ENCODE data around the gene RGS16. TPM values are rescaled to one million over a fixed set of nuclear protein-coding genes. Genes with fewer than 3 reads are reported as not detected.

Gene RGS16
- polyA plus RNA-seq, 1 of the 3 experiments (the other 2 are of a cell fraction), result 0.79 TPM

- DNase-seq, result no peak
Observed at GRCh38 chr1:182584746-182585145, 19.4 kb downstream of the RGS16 start.

More at GRCh38 chr1:182584746-182585145, 19.4 kb downstream of the RGS16 start:
- Histone ChIP-seq H3K27me3 (ENCODE audit: insufficient read depth) (no peaks in the 10 kb centered on the region; the same call in 1 of the 2 replicates), H2AFZ (ENCODE audit: low read depth) (no peak overlapping the region), H3K36me3 (replicated peaks in 1 of 2; ENCODE audit: control insufficient read depth in 1 of 2, insufficient read depth in 2 of 2, low read length in 1 of 2) (no peaks in the 10 kb centered on the region), H4K20me1 (ENCODE audit: insufficient read depth) (no peaks in the 10 kb centered on the region), H3K79me2 (ENCODE audit: insufficient read depth) (no peaks in the 10 kb centered on the region), H3K9ac (no peak overlapping the region), H3F3A (replicated peaks; ENCODE audit: insufficient read depth) (no peaks in the 10 kb centered on the region), H3K4me2 (no peak overlapping the region), H3K4me1 (ENCODE audit: control insufficient read depth in 1 of 2, insufficient read depth in 2 of 2, low read depth in 1 of 2, low read length in 1 of 2) (no peaks in the 10 kb centered on the region), H3K9me3 (no peaks in the 10 kb centered on the region), H3K4me3 (ENCODE audit: low read depth in 2 of 2, low read length in 1 of 2) (no peak overlapping the region), H3K9me2 (no peaks in the 10 kb centered on the region), H3K27ac (ENCODE audit: low read depth in 2 of 2, low read length in 1 of 2) (no peak overlapping the region)
- POLR2A ChIA-PET, result no interaction called here
- TF ChIP-seq RAD21 (IDR thresholded peaks at IDR 0.05; ENCODE audit: low read length) (no peak), NFIC (IDR thresholded peaks at IDR 0.05; ENCODE audit: borderline replicate concordance) (no peak), MEF2A (IDR thresholded peaks at IDR 0.05; ENCODE audit: borderline replicate concordance, low read depth) (no peak), GABPA (IDR thresholded peaks at IDR 0.05; ENCODE audit: low read depth) (no peak), SIN3A (IDR thresholded peaks at IDR 0.05; ENCODE audit: borderline replicate concordance, low read depth, low read length) (no peak), REST (IDR thresholded peaks at IDR 0.05; ENCODE audit: low read depth, low read length) (no peak), EZH2phosphoT487 (IDR thresholded peaks at IDR 0.05; ENCODE audit: borderline replicate concordance, low read depth) (no peak), GATA2 (CRISPR knock-in tag; IDR thresholded peaks at IDR 0.05) (no peak), RCOR1 (IDR thresholded peaks at IDR 0.05; ENCODE audit: low read length) (no peak), TCF12 (IDR thresholded peaks at IDR 0.05) (no peak), YY1 (IDR thresholded peaks at IDR 0.05; ENCODE audit: low read depth) (no peak), MAX (IDR thresholded peaks at IDR 0.05; ENCODE audit: low read depth) (no peak), FOXM1 (IDR thresholded peaks at IDR 0.05; ENCODE audit: low read depth) (no peak), POLR2AphosphoS5 (IDR thresholded peaks at IDR 0.05; ENCODE audit: low read depth, low read length) (no peak)
- TF ChIP-seq, protein P1, sequence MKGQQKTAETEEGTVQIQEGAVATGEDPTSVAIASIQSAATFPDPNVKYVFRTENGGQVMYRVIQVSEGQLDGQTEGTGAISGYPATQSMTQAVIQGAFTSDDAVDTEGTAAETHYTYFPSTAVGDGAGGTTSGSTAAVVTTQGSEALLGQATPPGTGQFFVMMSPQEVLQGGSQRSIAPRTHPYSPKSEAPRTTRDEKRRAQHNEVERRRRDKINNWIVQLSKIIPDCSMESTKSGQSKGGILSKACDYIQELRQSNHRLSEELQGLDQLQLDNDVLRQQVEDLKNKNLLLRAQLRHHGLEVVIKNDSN (IDR thresholded peaks at IDR 0.05; ENCODE audit: borderline replicate concordance, low read depth), result no peak
- 71% methylated on average over 4 of the region's 4 CpGs for WGBS (ENCODE audit: low lambda C conversion rate)
- CTCF ChIA-PET, result interaction anchor here (1.2 to 3.2 kb wide), 2 partner anchors 10 to 11 kb away, joined by 3 to 11 read pairs; no protein-coding TSS in a partner anchor
